A549 (cell line): ENCODE results near the gene SLC17A7. TPM values are rescaled to one million over a fixed set of nuclear protein-coding genes. Genes with fewer than 3 reads are reported as not detected.
A peak's percentile ranks its signal among the peaks of the same experiment; 100 is the strongest.

Experiments used
- ATAC-seq, 2 experiments: fragments of 200-7000 bp in 1 of 2; fragments of >200 bp in 1 of 2; cut with Nextera tagmentation in 1 of 2; cut with Tn5 transposase in 1 of 2; 3 replicates each; pipeline versions ENCODE4 v1.8.0 to v1.9.1; 2018 to 2020; ENCODE audit warnings: mild to moderate bottlenecking in 1 of 2, moderate library complexity in 1 of 2
- CTCF ChIA-PET: fragments of 300-600 bp; sonication (Branson Sonifier 250); formaldehyde crosslinking; extraction: SDS; loops from one replicate; lab custom pipeline; 2021; ENCODE audit warnings: antibody characterized with exemption, inconsistent platforms; lab: Yijun Ruan, JAX
- POLR2A ChIA-PET: fragments of 350-600 bp; formaldehyde crosslinking; extraction: SDS; loops from one replicate; lab custom pipeline; 2021; ENCODE audit warnings: antibody characterized with exemption, inconsistent platforms; lab: Yijun Ruan, JAX
- DNase-seq, 2 experiments: peaks; one replicate each; pipeline versions ENCODE4 v3.0.0 to v3.0.0-alpha.2; 2011 to 2016; ENCODE audit warnings: low read depth in 1 of 2, low spot score in 1 of 2
- FAIRE-seq: peaks from 2 replicates; lab custom pipeline; 2011; peaks lifted over from hg19 to GRCh38; lab: Jason Lieb, UNC
- H3K27ac ChIP-seq, 2 experiments: fragments of >200 bp; sonication (Bioruptor Twin); formaldehyde crosslinking; 3 replicates each; pipeline ENCODE4 v1.5.1; 2016 to 2017
- H3K4me1 ChIP-seq: fragments of >200 bp; sonication (Bioruptor Twin); formaldehyde crosslinking; 3 replicates; pipeline ENCODE4 v1.6.1; 2016
- H3K4me2 ChIP-seq: fragments of >200 bp; sonication (Bioruptor Twin); formaldehyde crosslinking; 3 replicates; pipeline ENCODE4 v1.6.1; 2016
- H3K4me3 ChIP-seq: fragments of >200 bp; sonication (Bioruptor Twin); formaldehyde crosslinking; 3 replicates; pipeline ENCODE4 v1.5.1; 2016
- H3K9me3 ChIP-seq: fragments of >200 bp; sonication (Bioruptor Twin); formaldehyde crosslinking; 3 replicates; pipeline ENCODE4 v1.6.1; 2016
- ATOH8 ChIP-seq: fragments of 250-450 bp; sonication (Bioruptor Pico); IDR thresholded peaks from 2 replicates; pipeline ENCODE4 v1.5.0; 2020; ENCODE audit warnings: low read depth, mild to moderate bottlenecking, moderate library complexity
- CBX8 ChIP-seq: fragments of 200-600 bp; sonication (generic); IDR thresholded peaks from 2 replicates; pipeline ENCODE4 v1.6.1; 2016
- CEBPB ChIP-seq, 2 experiments: fragments of >200 bp in 1 of 2; sonication (Bioruptor Twin) in 1 of 2; formaldehyde crosslinking in 1 of 2; IDR thresholded peaks; 2 replicates each; pipeline ENCODE4 v1.6.1; 2012 to 2016
- E2F6 ChIP-seq: IDR thresholded peaks from 2 replicates; pipeline ENCODE4 v1.6.1; 2012; ENCODE audit warnings: low read depth, borderline replicate concordance
- ELK1 ChIP-seq: fragments of 150-350 bp; IDR thresholded peaks from 2 replicates; pipeline ENCODE4 v1.6.1; 2014; ENCODE audit warnings: low read depth, mild to moderate bottlenecking, low read length
- HMGXB4 ChIP-seq: fragments of 250-450 bp; sonication (Bioruptor Pico); IDR thresholded peaks from 2 replicates; pipeline ENCODE4 v1.5.0; 2021; ENCODE audit warnings: mild to moderate bottlenecking, moderate library complexity, borderline replicate concordance
- HOXB5 ChIP-seq: fragments of 250-450 bp; sonication (Bioruptor Pico); IDR thresholded peaks from 2 replicates; pipeline ENCODE4 v1.5.0; 2020; ENCODE audit warnings: mild to moderate bottlenecking, moderate library complexity
- JUNB ChIP-seq: fragments of >200 bp; sonication (Bioruptor Twin); formaldehyde crosslinking; IDR thresholded peaks from 2 replicates; pipeline ENCODE4 v1.6.1; 2016
- KDM5A ChIP-seq: fragments of 200-600 bp; sonication (generic); IDR thresholded peaks from 2 replicates; pipeline ENCODE4 v1.6.1; 2016; ENCODE audit warnings: antibody characterized with exemption, mild to moderate bottlenecking
- MAFK ChIP-seq: fragments of 450-650 bp; IDR thresholded peaks from 2 replicates; pipeline ENCODE4 v1.6.1; 2014; ENCODE audit not compliant: partially characterized antibody
- MAX ChIP-seq: IDR thresholded peaks from 2 replicates; pipeline ENCODE4 v1.6.1; 2012
- NFE2L2 ChIP-seq: fragments of 150-350 bp; conservative IDR thresholded peaks from 2 replicates; pipeline ENCODE4 v1.6.1; 2014; ENCODE audit warnings: low read length
- NR3C1 ChIP-seq: fragments of >200 bp; sonication (Bioruptor Twin); formaldehyde crosslinking; IDR thresholded peaks from 3 replicates; pipeline ENCODE4 v1.6.1; 2017
- PBX3 ChIP-seq: IDR thresholded peaks from 2 replicates; pipeline ENCODE4 v1.6.1; 2012
- POLR2A ChIP-seq: IDR thresholded peaks from 2 replicates; pipeline ENCODE4 v1.6.1; 2012; ENCODE audit warnings: mild to moderate bottlenecking, low read length
- RCOR1 ChIP-seq: fragments of 150-350 bp; IDR thresholded peaks from 2 replicates; pipeline ENCODE4 v1.6.1; 2014; ENCODE audit warnings: antibody characterized with exemption, low read length, low read depth
- REST ChIP-seq: fragments of 200-600 bp; sonication (generic); IDR thresholded peaks from 2 replicates; pipeline ENCODE4 v1.6.1; 2016; ENCODE audit warnings: antibody characterized with exemption, mild to moderate bottlenecking, moderate library complexity
- RNF2 ChIP-seq: fragments of 200-600 bp; sonication (generic); IDR thresholded peaks from 2 replicates; pipeline ENCODE4 v1.6.1; 2016; ENCODE audit warnings: low read depth, mild to moderate bottlenecking, antibody characterized with exemption, moderate library complexity, borderline replicate concordance
- ZNF302 ChIP-seq: fragments of 250-450 bp; sonication (Bioruptor Pico); IDR thresholded peaks from 2 replicates; pipeline ENCODE4 v1.9.0; 2021; ENCODE audit warnings: inconsistent platforms, mild to moderate bottlenecking, moderate library complexity
- WGBS: methylation state at CpG from one replicate; pipeline ENCODE4 v1.1.6; 2017; ENCODE audit errors: missing lambda C conversion rate; 5-methylcytosine and 5-hydroxymethylcytosine counted together
- polyA plus RNA-seq, 4 experiments: library from polyadenylated mRNA; depleted of rRNA in 3 of 4; stranded (reverse); fragments of >200 nt; fragmentation: RNase III in 1 of 4; extraction: RNeasy Plus Mini Kit Qiagen cat#74134 plus additional on column Dnase treatment in 1 of 4; gene quantifications; 2 replicates in 3 of 4; 3 replicates in 1 of 4; pipeline ENCODE4 v1.2.3, GENCODE V29; 2011 to 2017

SLC17A7 gene
- polyA plus RNA-seq, 2 of the 4 experiments (the other 2 are of a cell fraction) = 0.39 to 0.48 TPM

GRCh38 chr19:49458567-49458903, 17.2 kb upstream of the SLC17A7 start:
- DNase-seq (no peak), FAIRE-seq (no peak), ATAC-seq (no peak)
- ChIA-PET CTCF (interaction anchor here (0.6 to 12.6 kb wide), 11 partner anchors 13 to 251 kb away, joined by 3 to 97 read pairs (median 4); partner anchors contain the start of gene FLT3LG), POLR2A (no interaction called here)
- Histone ChIP-seq H3K4me2 (no peak overlapping the region), H3K4me1 (peaks cover 16% of the 10 kb centered on the region), H3K9me3 (no peaks in the 10 kb centered on the region), H3K27ac (no peak overlapping the region), H3K4me3 (no peak overlapping the region)
- TF ChIP-seq ELK1 = no peak
- TF ChIP-seq ATOH8 (CRISPR knock-in tag) = no peak
- no peak for TF ChIP-seq HMGXB4 (CRISPR knock-in tag)
- 83% methylated on average over 5 of the region's 5 CpGs for WGBS

- Histone ChIP-seq H3K9me3 (no peaks in the 10 kb centered on the region), H3K4me2 (no peak overlapping the region; the same call in 2 of the 3 replicates), H3K27ac (peak overlapping the region in 1 of 2 experiments; percentile 9; a peak in 2 of 6 replicates), H3K4me3 (no peak overlapping the region), H3K4me1 (peaks cover 19% of the 10 kb centered on the region)
- CTCF ChIA-PET = interaction anchor here (1.5 to 19.0 kb wide), 4 partner anchors 15 to 90 kb away, joined by 4 to 244 read pairs (median 92); partner anchors contain the start of genes FLT3LG and KASH5
- FAIRE-seq = no peak
- WGBS = 77% methylated on average over 5 of the region's 5 CpGs
- no peak for ATAC-seq
- no peak for TF ChIP-seq HMGXB4 (CRISPR knock-in tag)
- no peak for TF ChIP-seq PBX3
- no peak for TF ChIP-seq E2F6
- TF ChIP-seq NFE2L2 = peak; percentile 97
- no peak for TF ChIP-seq KDM5A
- peak; percentile 80 for TF ChIP-seq MAFK
- no peak for TF ChIP-seq HOXB5 (CRISPR knock-in tag)
- no peak for TF ChIP-seq CEBPB (IDR thresholded peaks at IDR 0.05)
- DNase-seq = peak in 1 of 2 experiments; percentile 64
- POLR2A ChIA-PET = no interaction called here
These were observed 15.0 kb upstream of the SLC17A7 start for GRCh38 chr19:49456326-49456725.

GRCh38 chr19:49455773-49456172, 14.4 kb upstream of the SLC17A7 start:
- no peak for TF ChIP-seq NR3C1
- no peak for TF ChIP-seq REST
- no peak for TF ChIP-seq MAX
- no peak for TF ChIP-seq POLR2A
- TF ChIP-seq KDM5A = no peak
- TF ChIP-seq RNF2 = no peak
- no peak for TF ChIP-seq RCOR1
- TF ChIP-seq CBX8 = no peak
- no peak for TF ChIP-seq JUNB
- no peak for TF ChIP-seq ZNF302
- TF ChIP-seq, all 56 proteins: peak for 0
- Histone ChIP-seq H3K4me3 (no peak overlapping the region), H3K9me3 (no peaks in the 10 kb centered on the region), H3K4me1 (peaks cover 19% of the 10 kb centered on the region), H3K4me2 (no peak overlapping the region), H3K27ac (peak overlapping the region in 1 of 2 experiments; percentile 9; a peak in 2 of 6 replicates)
- FAIRE-seq (no peak), ATAC-seq (no peak), DNase-seq (no peak)
- 65% methylated on average over 5 of the region's 5 CpGs for WGBS
- ChIA-PET CTCF (interaction anchor here (1.5 to 19.0 kb wide), 4 partner anchors 16 to 91 kb away, joined by 4 to 244 read pairs (median 92); partner anchors contain the start of genes FLT3LG and KASH5), POLR2A (interaction anchor here (1.1 kb wide), 1 partner anchor 23 kb away, joined by 3 read pairs; no protein-coding TSS in a partner anchor)
